HCT116 (cell line): Measurements from ENCODE around the gene RTL10. TPM values are rescaled to one million over a fixed set of nuclear protein-coding genes. Genes with fewer than 3 reads are reported as not detected.

Source experiments
- ATAC-seq: fragments of 200-7000 bp; cut with Tn5 transposase; 2 replicates; pipeline ENCODE4 v1.9.1; 2020; ENCODE audit warnings: mild to moderate bottlenecking, moderate library complexity
- BruUV-seq: library from RNA; stranded (reverse); fragments of 400-500 nt; replicated peaks from 2 replicates; lab custom pipeline; 2021; lab: Mats Ljungman, UMichigan
- CTCF ChIA-PET: fragments of 300-600 bp; sonication (Branson Sonifier 250); formaldehyde crosslinking; loops from one replicate; lab custom pipeline; 2021; ENCODE audit warnings: antibody characterized with exemption; lab: Charles Lee
- POLR2A ChIA-PET: fragments of 300-600, 350-600 bp; sonication (Branson Sonifier 250); formaldehyde crosslinking; loops from one replicate; lab custom pipeline; 2021; ENCODE audit warnings: antibody characterized with exemption; lab: Charles Lee
- RAD21 ChIA-PET, 2 experiments: fragments of 300-600 bp; sonication (Branson Sonifier 250); formaldehyde crosslinking; loops; one replicate each; lab custom pipeline; 2023; ENCODE audit warnings: low total read pairs in 2 of 2; ENCODE audit not compliant: uncharacterized antibody in 2 of 2, unreplicated experiment in 2 of 2, low non-redundant PET in 1 of 2; lab: Charles Lee
- DNase-seq: peaks from one replicate; pipeline ENCODE4 v3.0.0-alpha.2; 2010; ENCODE audit warnings: low read depth, low spot score
- H2AFZ ChIP-seq: fragments of 200-600 bp; shearing (Covaris generic), sonication (generic); 2 replicates; pipeline ENCODE4 v1.6.1; 2017; ENCODE audit warnings: low read depth, mixed run types, mixed read lengths, antibody characterized with exemption, low read length; ENCODE audit not compliant: poor library complexity, severe bottlenecking
- H3K27ac ChIP-seq: 2 replicates; pipeline ENCODE4 v1.5.1; 2012; ENCODE audit warnings: low read depth, low read length
- H3K27me3 ChIP-seq: fragments of 200-600 bp; sonication (generic); 2 replicates; pipeline ENCODE4 v1.6.1; 2016; ENCODE audit warnings: mixed run types, low read length, mixed read lengths; ENCODE audit not compliant: insufficient read depth
- H3K36me3 ChIP-seq, 2 experiments: fragments of 200-500 bp in 1 of 2; fragments of 200-600 bp in 1 of 2; sonication (Bioruptor generic) in 1 of 2; sonication (generic) in 1 of 2; 2 replicates each; pipeline versions ENCODE4 v1.5.1 to v1.6.1; 2014 to 2016; ENCODE audit warnings: low read length in 2 of 2, inconsistent platforms in 1 of 2, mixed read lengths in 1 of 2, mixed run types in 1 of 2; ENCODE audit not compliant: insufficient read depth in 2 of 2, control insufficient read depth in 1 of 2
- H3K4me1 ChIP-seq, 2 experiments: fragments of 200-600 bp in 1 of 2; sonication (generic) in 1 of 2; 2 replicates each; pipeline versions ENCODE4 v1.5.1 to v1.6.1; 2012 to 2017; ENCODE audit warnings: low read length in 2 of 2, inconsistent platforms in 1 of 2, mild to moderate bottlenecking in 1 of 2, mixed read lengths in 1 of 2, mixed run types in 1 of 2, moderate library complexity in 1 of 2; ENCODE audit not compliant: insufficient read depth in 2 of 2, control insufficient read depth in 1 of 2
- H3K4me2 ChIP-seq: fragments of 200-600 bp; sonication (generic); 2 replicates; pipeline ENCODE4 v1.6.1; 2017; ENCODE audit warnings: mixed run types, low read length, mixed read lengths
- H3K4me3 ChIP-seq, 2 experiments: fragments of 200-600 bp in 1 of 2; sonication (generic) in 1 of 2; replicated peaks in 1 of 2; 2 replicates each; pipeline ENCODE4 v1.5.1; 2011 to 2016; ENCODE audit warnings: low read length in 2 of 2, control low read depth in 1 of 2, low read depth in 1 of 2, mild to moderate bottlenecking in 1 of 2, mixed read lengths in 1 of 2, mixed run types in 1 of 2
- H3K79me2 ChIP-seq: fragments of 200-600 bp; sonication (generic); 2 replicates; pipeline ENCODE4 v1.6.1; 2017; ENCODE audit warnings: mild to moderate bottlenecking, mixed run types, low read length, moderate library complexity, mixed read lengths; ENCODE audit not compliant: insufficient read depth
- H3K9ac ChIP-seq: fragments of 200-600 bp; sonication (generic); 2 replicates; pipeline ENCODE4 v1.6.1; 2016; ENCODE audit warnings: low read length, mixed read lengths
- H3K9me2 ChIP-seq: fragments of 200-600 bp; sonication (generic), shearing (Covaris generic); 2 replicates; pipeline ENCODE4 v1.6.1; 2017; ENCODE audit warnings: mixed run types, mild to moderate bottlenecking, moderate library complexity; ENCODE audit not compliant: insufficient read depth
- H3K9me3 ChIP-seq, 2 experiments: fragments of 200-500 bp in 1 of 2; fragments of 200-600 bp in 1 of 2; sonication (Bioruptor generic) in 1 of 2; sonication (generic) in 1 of 2; 2 replicates each; pipeline ENCODE4 v1.6.1; 2014 to 2017; ENCODE audit warnings: low read length in 2 of 2, mixed read lengths in 2 of 2, inconsistent platforms in 1 of 2, low read depth in 1 of 2, mild to moderate bottlenecking in 1 of 2, mixed run types in 1 of 2, moderate library complexity in 1 of 2; ENCODE audit not compliant: control insufficient read depth in 1 of 2, insufficient read depth in 1 of 2
- H4K20me1 ChIP-seq: fragments of 200-600 bp; sonication (generic), shearing (Covaris generic); 2 replicates; pipeline ENCODE4 v1.6.1; 2017; ENCODE audit warnings: mixed run types, mild to moderate bottlenecking, moderate library complexity; ENCODE audit not compliant: insufficient read depth
- CBX3 ChIP-seq: IDR thresholded peaks from 2 replicates; pipeline ENCODE4 v1.6.1; 2012; ENCODE audit warnings: low read depth
- CEBPB ChIP-seq: IDR thresholded peaks from 2 replicates; pipeline ENCODE4 v1.6.1; 2012; ENCODE audit warnings: low read depth
- EZH2phosphoT487 ChIP-seq: fragments of 200-600 bp; IDR thresholded peaks from 2 replicates; pipeline ENCODE4 v1.6.1; 2018; ENCODE audit warnings: antibody characterized with exemption, borderline replicate concordance
- JUND ChIP-seq: IDR thresholded peaks from 2 replicates; pipeline ENCODE4 v1.6.1; 2012
- MAX ChIP-seq: IDR thresholded peaks from 2 replicates; pipeline ENCODE4 v1.6.1; 2012
- POLR2AphosphoS5 ChIP-seq: IDR thresholded peaks from 2 replicates; pipeline ENCODE4 v1.6.1; 2011; ENCODE audit warnings: mild to moderate bottlenecking, low read depth, low read length, moderate library complexity
- RAD21 ChIP-seq: IDR thresholded peaks from 2 replicates; pipeline ENCODE4 v1.6.1; 2012; ENCODE audit warnings: low read depth, mild to moderate bottlenecking
- SIN3A ChIP-seq: IDR thresholded peaks from 2 replicates; pipeline ENCODE4 v1.6.1; 2012; ENCODE audit warnings: low read depth
- SP1 ChIP-seq: IDR thresholded peaks from 2 replicates; pipeline ENCODE4 v1.6.1; 2012; ENCODE audit warnings: low read depth
- YY1 ChIP-seq: IDR thresholded peaks from 2 replicates; pipeline ENCODE4 v1.6.1; 2011; ENCODE audit warnings: low read length, low read depth, moderate library complexity, mild to moderate bottlenecking; ENCODE audit not compliant: insufficient replicate concordance; ENCODE audit errors: extremely low read depth
- ZBTB33 ChIP-seq: IDR thresholded peaks from 2 replicates; pipeline ENCODE4 v1.6.1; 2011; ENCODE audit warnings: mild to moderate bottlenecking, low read length, moderate library complexity; ENCODE audit not compliant: insufficient replicate concordance; ENCODE audit errors: extremely low read depth
- intact Hi-C: fragments of 100-400 bp; cut with micrococcal nuclease; formaldehyde crosslinking; loops from 2 replicates; pipeline ENCODE4 v1.10.0; 2022
- total RNA-seq: library from RNA; stranded (reverse); gene quantifications from one replicate; pipeline ENCODE4 v1.2.1, GENCODE V29; 2021; ENCODE audit not compliant: unreplicated experiment
- TF ChIP-seq, protein P1 (sequence below): IDR thresholded peaks from 2 replicates; pipeline ENCODE4 v1.6.1; 2012; ENCODE audit warnings: low read depth

The RTL10 gene
- total RNA-seq, 1 experiment from 2014 or later, result 24.6 TPM

GRCh38 chr22:19807914-19808872 is 46.5 kb downstream of the RTL10 start:
- ATAC-seq, result no peak
- no peak overlapping the region for H2AFZ ChIP-seq
- BruUV-seq, result no TSS peak
- H3K4me2 ChIP-seq, result no peak overlapping the region
- H3K27me3 ChIP-seq, result no peaks in the 10 kb centered on the region
- no peak for DNase-seq
- no peak overlapping the region for H3K27ac ChIP-seq
- CTCF ChIA-PET, result no interaction called here
- intact Hi-C loops, result no loop called here
- no peaks in the 10 kb centered on the region for H4K20me1 ChIP-seq
- H3K9me3 ChIP-seq, result no peaks in the 10 kb centered on the region
- H3K4me1 ChIP-seq, result peaks cover 16 to 20% of the 10 kb centered on the region in 2 experiments
- H3K9me2 ChIP-seq, result no peaks in the 10 kb centered on the region
- POLR2A ChIA-PET, result no interaction called here
- RAD21 ChIA-PET, result interaction anchor here in 1 of 2 experiments (1.2 kb wide), 1 partner anchor 78 kb away, joined by 13 read pairs; no protein-coding TSS in a partner anchor
- TF ChIP-seq YY1 (no peak), POLR2AphosphoS5 (no peak), CBX3 (no peak), RAD21 (no peak), ZBTB33 (no peak), CEBPB (no peak), EZH2phosphoT487 (no peak), MAX (no peak), JUND (no peak), SP1 (no peak), SIN3A (no peak)
- TF ChIP-seq, protein P1, sequence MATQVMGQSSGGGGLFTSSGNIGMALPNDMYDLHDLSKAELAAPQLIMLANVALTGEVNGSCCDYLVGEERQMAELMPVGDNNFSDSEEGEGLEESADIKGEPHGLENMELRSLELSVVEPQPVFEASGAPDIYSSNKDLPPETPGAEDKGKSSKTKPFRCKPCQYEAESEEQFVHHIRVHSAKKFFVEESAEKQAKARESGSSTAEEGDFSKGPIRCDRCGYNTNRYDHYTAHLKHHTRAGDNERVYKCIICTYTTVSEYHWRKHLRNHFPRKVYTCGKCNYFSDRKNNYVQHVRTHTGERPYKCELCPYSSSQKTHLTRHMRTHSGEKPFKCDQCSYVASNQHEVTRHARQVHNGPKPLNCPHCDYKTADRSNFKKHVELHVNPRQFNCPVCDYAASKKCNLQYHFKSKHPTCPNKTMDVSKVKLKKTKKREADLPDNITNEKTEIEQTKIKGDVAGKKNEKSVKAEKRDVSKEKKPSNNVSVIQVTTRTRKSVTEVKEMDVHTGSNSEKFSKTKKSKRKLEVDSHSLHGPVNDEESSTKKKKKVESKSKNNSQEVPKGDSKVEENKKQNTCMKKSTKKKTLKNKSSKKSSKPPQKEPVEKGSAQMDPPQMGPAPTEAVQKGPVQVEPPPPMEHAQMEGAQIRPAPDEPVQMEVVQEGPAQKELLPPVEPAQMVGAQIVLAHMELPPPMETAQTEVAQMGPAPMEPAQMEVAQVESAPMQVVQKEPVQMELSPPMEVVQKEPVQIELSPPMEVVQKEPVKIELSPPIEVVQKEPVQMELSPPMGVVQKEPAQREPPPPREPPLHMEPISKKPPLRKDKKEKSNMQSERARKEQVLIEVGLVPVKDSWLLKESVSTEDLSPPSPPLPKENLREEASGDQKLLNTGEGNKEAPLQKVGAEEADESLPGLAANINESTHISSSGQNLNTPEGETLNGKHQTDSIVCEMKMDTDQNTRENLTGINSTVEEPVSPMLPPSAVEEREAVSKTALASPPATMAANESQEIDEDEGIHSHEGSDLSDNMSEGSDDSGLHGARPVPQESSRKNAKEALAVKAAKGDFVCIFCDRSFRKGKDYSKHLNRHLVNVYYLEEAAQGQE, result no peak
- TF ChIP-seq, all 23 proteins: peak for 0
- H3K9ac ChIP-seq, result no peak overlapping the region
- no peak overlapping the region for H3K4me3 ChIP-seq
- H3K36me3 ChIP-seq, result no peaks in the 10 kb centered on the region
- H3K79me2 ChIP-seq, result no peaks in the 10 kb centered on the region
